Stomach (tissue), 4 donors: Measurements from ENCODE around the gene KIF6.

Experiments
- CTCF ChIP-seq, 7 experiments: fragments of 450-650 bp in 4 of 7; fragments of 200-600 bp in 3 of 7; sonication (generic) in 3 of 7; IDR thresholded peaks; one replicate each; pipeline ENCODE4 v1.5.1; 2016 to 2019; ENCODE audit warnings: antibody characterized with exemption in 7 of 7, control low read depth in 2 of 7, mild to moderate bottlenecking in 1 of 7
- EP300 ChIP-seq: sonication (generic); formaldehyde crosslinking; IDR thresholded peaks from one replicate; pipeline ENCODE4 v1.6.1; 2017; ENCODE audit warnings: antibody characterized with exemption
- POLR2A ChIP-seq, 4 donors: fragments of 450-650 bp; IDR thresholded peaks; one replicate each; pipeline ENCODE4 v1.6.1; 2016; ENCODE audit warnings: antibody characterized with exemption in 4 of 4, control low read depth in 2 of 4, mild to moderate bottlenecking in 1 of 4, moderate library complexity in 1 of 4
- POLR2AphosphoS5 ChIP-seq, 3 donors: sonication (generic); formaldehyde crosslinking; IDR thresholded peaks; one replicate each; pipeline ENCODE4 v1.6.1; 2016; ENCODE audit warnings: antibody characterized with exemption in 3 of 3

DNA sequence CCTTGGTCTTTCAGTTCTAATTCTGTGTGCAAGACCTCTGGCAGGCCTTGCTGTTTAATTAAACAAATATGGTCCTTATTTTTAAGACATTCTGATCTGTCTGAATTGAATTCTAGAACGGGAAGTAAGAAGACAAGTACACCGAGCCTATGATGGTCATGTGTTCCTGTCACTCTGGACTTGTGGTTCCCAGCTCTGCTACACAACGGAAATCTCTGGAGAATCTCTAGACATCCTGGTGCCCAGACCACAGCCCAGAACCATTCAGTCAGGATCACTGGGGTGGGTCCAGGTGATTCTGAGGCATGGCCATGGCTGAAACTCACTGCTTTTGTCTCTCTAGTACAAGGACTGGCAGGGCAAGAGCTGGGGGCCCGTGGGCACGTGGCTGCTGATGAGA is 386.8 kb downstream of the KIF6 start:
- TF ChIP-seq CTCF (IDR thresholded peaks at IDR 0.05): no peak
- no peak for TF ChIP-seq POLR2A (IDR thresholded peaks at IDR 0.05)
- no peak for TF ChIP-seq EP300
- TF ChIP-seq POLR2AphosphoS5 (IDR thresholded peaks at IDR 0.05): no peak
